Panc1 (cell line): Measurements from ENCODE around the gene GPR158.

Source experiments
- CTCF ChIP-seq: fragments of 450-650 bp; IDR thresholded peaks from 2 replicates; pipeline ENCODE4 v1.5.1; 2017; ENCODE audit warnings: mild to moderate bottlenecking
- POLR2AphosphoS5 ChIP-seq: IDR thresholded peaks from 2 replicates; pipeline ENCODE4 v1.6.1; 2012; ENCODE audit warnings: mild to moderate bottlenecking, low read depth, low read length, moderate library complexity

DNA sequence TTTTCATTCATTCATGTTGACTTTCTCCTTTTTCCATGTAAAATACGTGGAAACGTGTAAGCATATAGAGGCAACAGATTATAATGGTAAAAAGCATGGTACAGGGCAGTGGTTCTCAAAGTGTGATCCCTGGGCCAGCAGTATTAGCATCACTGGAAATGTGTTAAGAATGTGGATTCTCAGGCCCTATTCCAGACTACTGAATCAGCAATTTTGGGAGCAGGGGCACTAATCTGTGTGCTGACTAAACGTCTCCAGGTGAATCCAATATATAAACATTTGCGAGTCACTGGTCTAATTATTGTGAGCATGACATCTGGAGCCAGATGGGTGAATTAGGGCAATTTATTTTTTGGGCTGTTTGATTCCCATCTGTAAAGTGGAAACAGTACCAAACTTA lies 5.1 kb upstream of the GPR158 start:
- TF ChIP-seq CTCF = no peak
- TF ChIP-seq POLR2AphosphoS5 = no peak
